ENCODE results near the gene C14orf180.

DNA sequence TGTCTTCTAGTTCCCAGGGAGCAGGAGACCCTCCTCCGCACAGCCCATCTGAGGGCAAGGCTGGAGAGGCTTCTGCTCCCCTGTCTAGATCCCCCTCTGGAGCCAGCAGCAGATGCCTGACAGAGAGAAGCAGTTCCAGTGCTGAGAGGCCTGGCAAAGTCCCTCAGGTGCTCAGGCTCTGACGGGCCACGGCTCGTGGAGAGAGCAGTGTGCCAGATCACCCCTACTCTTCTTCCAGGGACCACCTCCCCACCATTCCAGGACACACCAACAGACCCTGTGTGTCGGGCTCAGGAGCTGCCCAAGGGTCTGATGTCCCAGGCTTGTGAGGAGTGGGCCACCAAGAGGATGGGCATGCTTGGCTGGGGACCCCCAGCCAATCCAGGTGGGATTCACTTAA, 22.5 kb upstream of the C14orf180 start:
- TF ChIP-seq, protein P1, sequence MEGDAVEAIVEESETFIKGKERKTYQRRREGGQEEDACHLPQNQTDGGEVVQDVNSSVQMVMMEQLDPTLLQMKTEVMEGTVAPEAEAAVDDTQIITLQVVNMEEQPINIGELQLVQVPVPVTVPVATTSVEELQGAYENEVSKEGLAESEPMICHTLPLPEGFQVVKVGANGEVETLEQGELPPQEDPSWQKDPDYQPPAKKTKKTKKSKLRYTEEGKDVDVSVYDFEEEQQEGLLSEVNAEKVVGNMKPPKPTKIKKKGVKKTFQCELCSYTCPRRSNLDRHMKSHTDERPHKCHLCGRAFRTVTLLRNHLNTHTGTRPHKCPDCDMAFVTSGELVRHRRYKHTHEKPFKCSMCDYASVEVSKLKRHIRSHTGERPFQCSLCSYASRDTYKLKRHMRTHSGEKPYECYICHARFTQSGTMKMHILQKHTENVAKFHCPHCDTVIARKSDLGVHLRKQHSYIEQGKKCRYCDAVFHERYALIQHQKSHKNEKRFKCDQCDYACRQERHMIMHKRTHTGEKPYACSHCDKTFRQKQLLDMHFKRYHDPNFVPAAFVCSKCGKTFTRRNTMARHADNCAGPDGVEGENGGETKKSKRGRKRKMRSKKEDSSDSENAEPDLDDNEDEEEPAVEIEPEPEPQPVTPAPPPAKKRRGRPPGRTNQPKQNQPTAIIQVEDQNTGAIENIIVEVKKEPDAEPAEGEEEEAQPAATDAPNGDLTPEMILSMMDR (conservative IDR thresholded peaks at IDR 0.05): no peak
- TF ChIP-seq ZFX (IDR thresholded peaks at IDR 0.05): no peak
